ENCODE measurements around the gene EPDR1.

The EPDR1 gene

GRCh38 chr7:37920305-37920848 lies at the start of gene EPDR1:
TSS of gene EPDR1 (plus strand) at chr7:37920640. CDS start at chr7:37920940, 300 bp downstream.
- peak; percentile 81 for DNase-seq

GRCh38 chr7:37882086-37882485 lies 38.4 kb upstream of the EPDR1 start:
- no peak for DNase-seq

GRCh38 chr7:37893359-37893758 lies 27.1 kb upstream of the EPDR1 start:
- no peak for DNase-seq

- no peak for DNase-seq
These were observed 25.8 kb upstream of the EPDR1 start for GRCh38 chr7:37894671-37895070.

GRCh38 chr7:37899712-37900247 lies 20.7 kb upstream of the EPDR1 start:
- no peak for DNase-seq

- DNase-seq, result peak; percentile 55
These were observed 19.1 kb upstream of the EPDR1 start for GRCh38 chr7:37901236-37901827.

- DNase-seq, result peak; percentile 2
These were observed 18.4 kb upstream of the EPDR1 start for GRCh38 chr7:37901890-37902524.

GRCh38 chr7:37908221-37908788 lies 12.1 kb upstream of the EPDR1 start:
- DNase-seq, result no peak

GRCh38 chr7:37912756-37913155 lies 7.7 kb upstream of the EPDR1 start:
- no peak for DNase-seq

- peak; percentile 12 for DNase-seq
These were observed 5.0 kb upstream of the EPDR1 start for GRCh38 chr7:37915438-37915837.

- DNase-seq, result peak; percentile 56
These were observed 4.3 kb upstream of the EPDR1 start for GRCh38 chr7:37916017-37916672.

GRCh38 chr7:37916673-37917660 lies 3.5 kb upstream of the EPDR1 start, which contains the start of gene SFRP4:
TSS of gene SFRP4 (minus strand) at chr7:37916817. CDS start at chr7:37916537, 280 bp downstream.
- DNase-seq, result peak; percentile 61

GRCh38 chr7:37918526-37918925 lies 1.9 kb upstream of the EPDR1 start:
- no peak for DNase-seq

- DNase-seq, result peak; percentile 62
These were observed 687 bp downstream of the EPDR1 start for GRCh38 chr7:37920849-37921805.

- no peak for DNase-seq
These were observed 1.4 kb downstream of the EPDR1 start for GRCh38 chr7:37921876-37922275.

GRCh38 chr7:37923996-37924395 lies 3.6 kb downstream of the EPDR1 start:
- no peak for DNase-seq

- DNase-seq, result no peak
These were observed 4.1 kb downstream of the EPDR1 start for GRCh38 chr7:37924491-37925041.

GRCh38 chr7:37925620-37926019 lies 5.2 kb downstream of the EPDR1 start:
- no peak for DNase-seq

GRCh38 chr7:37927773-37928444 lies 7.5 kb downstream of the EPDR1 start:
- DNase-seq, result no peak

- no peak for DNase-seq
These were observed 8.4 kb downstream of the EPDR1 start for GRCh38 chr7:37928878-37929277.
